Chondrocyte (in vitro differentiated cells): ENCODE results near the gene IQCE. TPM values are rescaled to one million over a fixed set of nuclear protein-coding genes. Genes with fewer than 3 reads are reported as not detected.

Experiments
- DNase-seq: peaks from one replicate; pipeline ENCODE4 v3.0.0; 2021; ENCODE audit warnings: mixed read lengths, low spot score
- H3K27ac Mint-ChIP-seq: one replicate; pipeline ENCODE4 v1.8.0; 2021; ENCODE audit warnings: mild to moderate bottlenecking, moderate library complexity, mixed read lengths; ENCODE audit not compliant: unreplicated experiment
- H3K27me3 Mint-ChIP-seq: 2 replicates; pipeline ENCODE4 v1.8.0; 2021; ENCODE audit warnings: low read depth, mixed read lengths
- H3K36me3 Mint-ChIP-seq: 2 replicates; pipeline ENCODE4 v1.8.0; 2021; ENCODE audit warnings: low read depth, mixed read lengths
- H3K4me1 Mint-ChIP-seq: 2 replicates; pipeline ENCODE4 v1.8.0; 2021; ENCODE audit warnings: low read depth, mild to moderate bottlenecking, mixed read lengths
- H3K4me3 Mint-ChIP-seq: one replicate; pipeline ENCODE4 v1.8.0; 2021; ENCODE audit warnings: mild to moderate bottlenecking, moderate library complexity, mixed read lengths; ENCODE audit not compliant: unreplicated experiment
- H3K9me3 Mint-ChIP-seq: 2 replicates; pipeline ENCODE4 v1.8.0; 2021; ENCODE audit warnings: low read depth, mixed read lengths
- total RNA-seq: library from RNA; stranded (reverse); gene quantifications from 3 replicates; pipeline ENCODE4 v1.2.1, GENCODE V29; 2021
- TF ChIP-seq, protein P1 (sequence below): fragments of 200-600 bp; sonication (generic); IDR thresholded peaks from 2 replicates; pipeline ENCODE4 v1.5.0; 2021; ENCODE audit warnings: antibody characterized with exemption, mild to moderate bottlenecking, moderate library complexity

The IQCE gene
- total RNA-seq, 1 donor from 2014 or later, result 10.0 TPM

DNA sequence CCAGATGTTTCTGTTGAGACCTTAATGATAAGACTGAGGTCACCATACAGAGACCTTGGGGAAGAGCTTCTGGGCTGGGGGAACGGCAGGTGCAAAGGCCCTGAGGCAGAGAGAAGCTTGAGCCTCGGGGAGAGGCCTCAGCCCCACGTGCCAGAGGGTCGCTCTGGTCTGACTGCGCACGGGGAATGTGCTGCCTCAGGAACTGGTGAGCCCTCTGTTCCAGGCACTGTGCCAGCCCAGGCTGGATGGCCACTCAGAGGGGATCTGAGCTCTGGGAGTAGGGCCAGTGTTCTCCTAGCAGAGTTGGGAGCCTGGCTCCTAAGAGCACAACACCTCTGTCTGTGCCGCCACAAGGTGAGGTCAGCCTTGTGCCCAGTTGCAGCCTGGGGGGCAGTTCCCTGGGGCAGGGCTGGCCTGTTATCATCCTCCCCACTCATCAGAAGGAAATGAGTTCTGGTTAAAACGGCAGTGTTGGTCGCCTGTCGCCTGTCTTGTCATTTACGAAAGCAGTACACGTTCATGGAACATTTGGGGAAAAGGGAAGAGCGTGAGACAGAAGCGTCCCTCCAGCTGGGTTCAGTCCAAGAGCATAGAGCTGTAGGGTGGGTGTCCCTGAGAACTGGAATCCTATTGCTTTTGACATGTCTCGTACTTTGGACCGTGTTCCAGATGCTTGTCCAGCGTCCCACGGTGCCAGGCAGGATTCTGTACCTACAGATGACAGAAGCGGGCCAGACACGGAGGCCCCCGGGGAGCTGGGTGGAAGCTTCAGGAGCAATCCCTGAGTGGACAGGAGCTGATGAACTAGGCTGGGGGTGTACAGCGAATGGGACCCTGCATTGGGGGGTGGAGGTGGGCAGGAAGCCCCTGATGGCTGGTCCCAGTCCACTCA is 77.3 kb downstream of the IQCE start:
- no peak for DNase-seq
- peak overlapping the region; percentile 72 for H3K27ac Mint-ChIP-seq
- no peaks in the 10 kb centered on the region for H3K36me3 Mint-ChIP-seq
- no peaks in the 10 kb centered on the region for H3K27me3 Mint-ChIP-seq
- H3K4me1 Mint-ChIP-seq, result peaks cover 69% of the 10 kb centered on the region
- no peaks in the 10 kb centered on the region for H3K9me3 Mint-ChIP-seq
- peak overlapping the region; percentile 5 for H3K4me3 Mint-ChIP-seq
- TF ChIP-seq, protein P1, sequence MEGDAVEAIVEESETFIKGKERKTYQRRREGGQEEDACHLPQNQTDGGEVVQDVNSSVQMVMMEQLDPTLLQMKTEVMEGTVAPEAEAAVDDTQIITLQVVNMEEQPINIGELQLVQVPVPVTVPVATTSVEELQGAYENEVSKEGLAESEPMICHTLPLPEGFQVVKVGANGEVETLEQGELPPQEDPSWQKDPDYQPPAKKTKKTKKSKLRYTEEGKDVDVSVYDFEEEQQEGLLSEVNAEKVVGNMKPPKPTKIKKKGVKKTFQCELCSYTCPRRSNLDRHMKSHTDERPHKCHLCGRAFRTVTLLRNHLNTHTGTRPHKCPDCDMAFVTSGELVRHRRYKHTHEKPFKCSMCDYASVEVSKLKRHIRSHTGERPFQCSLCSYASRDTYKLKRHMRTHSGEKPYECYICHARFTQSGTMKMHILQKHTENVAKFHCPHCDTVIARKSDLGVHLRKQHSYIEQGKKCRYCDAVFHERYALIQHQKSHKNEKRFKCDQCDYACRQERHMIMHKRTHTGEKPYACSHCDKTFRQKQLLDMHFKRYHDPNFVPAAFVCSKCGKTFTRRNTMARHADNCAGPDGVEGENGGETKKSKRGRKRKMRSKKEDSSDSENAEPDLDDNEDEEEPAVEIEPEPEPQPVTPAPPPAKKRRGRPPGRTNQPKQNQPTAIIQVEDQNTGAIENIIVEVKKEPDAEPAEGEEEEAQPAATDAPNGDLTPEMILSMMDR, result no peak

DNA sequence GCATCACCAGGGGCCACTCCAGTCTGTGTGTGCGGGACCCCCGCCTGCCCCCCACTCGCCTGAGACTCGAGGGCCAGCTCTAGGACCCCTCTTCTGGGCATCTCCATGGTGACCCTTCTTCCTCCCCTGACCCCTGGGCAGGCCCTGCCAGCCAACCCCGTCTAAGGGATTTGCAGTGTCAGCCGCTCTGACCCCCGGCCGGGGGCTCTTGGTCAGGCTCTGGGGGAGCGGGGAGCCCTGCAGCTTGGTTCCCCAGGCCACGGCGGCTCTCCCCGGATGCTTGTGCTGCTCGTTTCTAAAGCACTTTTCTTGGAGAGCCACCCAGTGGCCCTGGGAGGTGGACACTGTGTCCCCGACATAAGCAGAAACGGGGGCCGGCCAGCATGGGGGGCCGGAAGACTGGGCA is 78.3 kb downstream of the IQCE start:
- no peak overlapping the region for H3K27ac Mint-ChIP-seq
- TF ChIP-seq, protein P1, result no peak
- H3K4me1 Mint-ChIP-seq, result peaks cover 77% of the 10 kb centered on the region
- no peaks in the 10 kb centered on the region for H3K27me3 Mint-ChIP-seq
- no peak overlapping the region for H3K4me3 Mint-ChIP-seq
- no peaks in the 10 kb centered on the region for H3K9me3 Mint-ChIP-seq
- DNase-seq, result no peak
- H3K36me3 Mint-ChIP-seq, result no peaks in the 10 kb centered on the region

DNA sequence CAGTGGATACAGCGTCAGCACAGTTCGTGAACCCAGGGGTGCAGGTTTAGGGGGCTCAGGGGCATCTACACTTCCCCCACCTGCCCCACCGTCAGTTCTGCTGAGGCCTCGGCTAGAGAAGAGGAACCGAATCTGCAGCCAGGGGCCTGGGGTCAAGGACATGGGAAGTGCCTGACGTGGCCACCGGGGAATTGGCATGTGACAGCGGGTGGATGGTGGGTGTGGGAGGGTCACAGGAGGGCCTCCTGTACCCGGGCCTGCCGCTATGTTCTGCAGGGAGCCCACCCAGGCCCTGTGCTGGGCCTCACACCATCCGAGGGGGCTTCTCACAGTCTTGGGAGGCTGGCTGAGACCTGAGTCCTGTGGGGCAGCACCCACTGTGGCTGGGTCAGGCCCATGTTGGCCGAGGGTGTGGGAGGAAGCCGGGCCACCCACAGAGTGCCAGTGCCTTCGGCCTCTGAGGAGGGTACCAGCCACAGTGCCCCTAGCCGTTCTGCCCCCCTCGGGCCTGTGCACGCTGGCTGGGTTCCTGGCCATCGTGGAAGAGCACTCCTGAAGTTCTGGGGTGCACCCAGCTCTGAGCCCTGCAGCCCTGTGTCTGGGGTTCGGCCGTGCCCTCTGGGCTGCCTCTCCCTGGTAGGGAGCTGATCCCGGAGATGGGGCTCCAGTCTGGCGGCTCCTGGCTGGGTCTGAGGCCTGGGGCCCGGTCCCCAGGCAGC is 78.9 kb downstream of the IQCE start:
- H3K36me3 Mint-ChIP-seq, result no peaks in the 10 kb centered on the region
- H3K4me1 Mint-ChIP-seq, result peaks cover 79% of the 10 kb centered on the region
- TF ChIP-seq, protein P1, result no peak
- H3K27ac Mint-ChIP-seq, result peak overlapping the region; percentile 81
- H3K4me3 Mint-ChIP-seq, result peak overlapping the region; percentile 42
- H3K27me3 Mint-ChIP-seq, result no peaks in the 10 kb centered on the region
- H3K9me3 Mint-ChIP-seq, result no peaks in the 10 kb centered on the region
- no peak for DNase-seq

DNA sequence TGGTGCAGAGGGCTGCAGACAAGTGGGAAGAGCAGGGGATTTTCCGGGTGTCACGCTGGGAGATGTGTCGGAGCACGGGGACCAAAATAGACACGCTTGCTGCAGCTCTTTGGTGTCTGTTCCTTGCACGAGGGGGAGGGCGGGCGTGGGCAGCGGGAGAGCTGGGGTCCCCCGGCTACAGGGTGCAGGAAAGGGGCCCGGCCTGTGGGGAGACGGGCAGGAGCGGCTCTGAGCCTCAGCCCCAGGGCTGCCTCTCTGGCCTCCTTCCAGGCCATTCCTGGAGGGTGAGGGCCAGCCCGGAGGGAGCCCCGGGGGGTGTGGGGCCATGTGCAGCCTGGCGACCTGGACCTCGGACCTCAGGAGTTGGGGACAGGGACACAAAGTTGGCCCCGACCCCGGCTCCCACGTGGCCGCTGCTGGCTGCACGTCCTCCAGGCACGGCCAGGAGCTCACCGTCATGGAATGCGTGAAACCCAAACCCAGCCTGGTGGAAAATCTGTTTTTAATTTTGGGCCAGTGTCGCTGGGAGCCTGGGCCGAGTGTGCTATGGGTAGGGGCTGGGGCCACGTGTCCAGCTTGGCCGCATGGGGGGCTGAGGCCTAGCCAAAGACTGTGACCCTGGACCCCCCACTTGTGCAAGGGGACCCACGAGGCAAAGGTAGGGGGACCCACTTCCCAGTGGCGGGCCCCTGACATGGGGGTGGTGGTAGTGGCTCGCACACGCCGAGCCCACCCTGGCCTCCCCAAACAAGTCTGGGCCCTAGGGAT is 79.6 kb downstream of the IQCE start:
- H3K27ac Mint-ChIP-seq, result peak overlapping the region; percentile 85
- no peaks in the 10 kb centered on the region for H3K27me3 Mint-ChIP-seq
- H3K4me3 Mint-ChIP-seq, result peak overlapping the region; percentile 42

More for the DNA sequence above, 79.6 kb downstream of the IQCE start:
- Mint-ChIP-seq H3K4me1 (peaks cover 81% of the 10 kb centered on the region), H3K9me3 (no peaks in the 10 kb centered on the region), H3K36me3 (no peaks in the 10 kb centered on the region)
- DNase-seq, result no peak
- TF ChIP-seq, protein P1, result no peak
